Smooth muscle cell (in vitro differentiated cells): ENCODE measurements around the gene CFAP46. TPM values are rescaled to one million over a fixed set of nuclear protein-coding genes. Genes with fewer than 3 reads are reported as not detected.

ENCODE experiments used
- DNase-seq: peaks from one replicate; lab custom pipeline; 2025; ENCODE audit not compliant: unreplicated experiment; lab: John Stamatoyannopoulos, UW
- H2AFZ ChIP-seq: fragments of 200-600 bp; sonication (generic); 2 replicates; pipeline ENCODE4 v1.6.0; 2016; ENCODE audit warnings: antibody characterized with exemption, low read depth, mild to moderate bottlenecking
- H3F3A ChIP-seq: fragments of 200-600 bp; sonication (generic); 2 replicates; pipeline ENCODE4 v1.6.0; 2017; ENCODE audit warnings: antibody characterized with exemption, low read depth
- H3K27ac ChIP-seq: fragments of 200-600 bp; sonication (generic); 2 replicates; pipeline ENCODE4 v1.5.1; 2016; ENCODE audit warnings: low read depth, mild to moderate bottlenecking
- H3K27me3 ChIP-seq: fragments of 200-600 bp; sonication (generic); 2 replicates; pipeline ENCODE4 v1.6.1; 2016; ENCODE audit warnings: low read depth, mild to moderate bottlenecking
- H3K36me3 ChIP-seq: fragments of 200-600 bp; sonication (generic); 2 replicates; pipeline ENCODE4 v1.5.1; 2016; ENCODE audit warnings: low read depth
- H3K4me1 ChIP-seq: fragments of 200-600 bp; sonication (generic); 2 replicates; pipeline ENCODE4 v1.5.1; 2016; ENCODE audit warnings: low read depth
- H3K4me2 ChIP-seq: fragments of 200-600 bp; sonication (generic); 2 replicates; pipeline ENCODE4 v1.6.0; 2016; ENCODE audit warnings: mild to moderate bottlenecking
- H3K4me3 ChIP-seq: fragments of 200-600 bp; sonication (generic); 2 replicates; pipeline ENCODE4 v1.5.1; 2016; ENCODE audit warnings: mild to moderate bottlenecking
- H3K79me2 ChIP-seq: fragments of 200-600 bp; sonication (generic); 2 replicates; pipeline ENCODE4 v1.6.0; 2016; ENCODE audit warnings: low read depth, mild to moderate bottlenecking
- H3K9ac ChIP-seq: fragments of 200-600 bp; sonication (generic); 2 replicates; pipeline ENCODE4 v1.6.0; 2016; ENCODE audit warnings: low read depth
- H3K9me3 ChIP-seq: fragments of 200-600 bp; sonication (generic); replicated peaks from 2 replicates; pipeline ENCODE4 v1.5.1; 2016; ENCODE audit warnings: low read depth
- H4K20me1 ChIP-seq: fragments of 200-600 bp; sonication (generic); 2 replicates; pipeline ENCODE4 v1.6.0; 2016; ENCODE audit warnings: low read depth
- WGBS: methylation state at CpG from one replicate; pipeline ENCODE4 v1.1.7; 2016; ENCODE audit warnings: low lambda C conversion rate; 5-methylcytosine and 5-hydroxymethylcytosine counted together
- polyA plus RNA-seq: library from polyadenylated mRNA; unstranded; fragments of >200 nt; fragmentation: Nextera tagmentation; extraction: Ambion mirVana; gene quantifications from 2 replicates; pipeline ENCODE4 v1.2.1, GENCODE V29; 2016
- total RNA-seq: library from RNA; depleted of rRNA; stranded (reverse); fragments of >200 nt; gene quantifications from 2 replicates; pipeline ENCODE4 v1.2.3, GENCODE V29; 2014
- TF ChIP-seq, protein P1 (sequence below): fragments of 200-600 bp; sonication (generic); IDR thresholded peaks from 2 replicates; pipeline ENCODE4 v1.5.1; 2017; ENCODE audit warnings: borderline replicate concordance, mild to moderate bottlenecking, antibody characterized with exemption; ENCODE audit not compliant: insufficient read depth, poor library complexity, severe bottlenecking

The CFAP46 gene
- total and polyA plus RNA-seq, 2 experiments from 2014 or later = 1.1 to 2.0 TPM

DNA sequence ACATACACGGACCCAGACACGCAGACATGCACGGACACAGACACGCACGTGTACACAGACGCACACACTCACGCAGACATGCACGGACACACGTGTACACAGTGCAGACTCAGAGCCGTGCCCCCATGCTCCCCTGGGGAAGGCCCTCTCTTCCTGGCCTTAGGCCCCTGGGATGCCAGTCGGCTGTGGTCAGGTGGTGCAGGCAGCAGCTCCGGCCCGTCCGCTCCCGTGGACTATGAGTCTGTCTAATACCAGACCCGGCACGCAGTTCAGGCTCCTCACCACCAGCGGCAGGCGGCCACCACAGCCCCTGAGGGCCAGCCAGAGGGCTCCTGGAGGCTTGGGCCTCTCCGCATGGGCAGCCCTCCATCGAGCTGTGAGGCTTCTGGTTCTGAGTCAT, 104.5 kb downstream of the CFAP46 start:
- no peaks in the 10 kb centered on the region for H3K36me3 ChIP-seq
- no peak overlapping the region for H3K27ac ChIP-seq
- H3K9ac ChIP-seq = no peak overlapping the region
- H3K79me2 ChIP-seq = no peaks in the 10 kb centered on the region
- no peaks in the 10 kb centered on the region for H4K20me1 ChIP-seq
- H3K9me3 ChIP-seq = no peaks in the 10 kb centered on the region
- TF ChIP-seq, protein P1, sequence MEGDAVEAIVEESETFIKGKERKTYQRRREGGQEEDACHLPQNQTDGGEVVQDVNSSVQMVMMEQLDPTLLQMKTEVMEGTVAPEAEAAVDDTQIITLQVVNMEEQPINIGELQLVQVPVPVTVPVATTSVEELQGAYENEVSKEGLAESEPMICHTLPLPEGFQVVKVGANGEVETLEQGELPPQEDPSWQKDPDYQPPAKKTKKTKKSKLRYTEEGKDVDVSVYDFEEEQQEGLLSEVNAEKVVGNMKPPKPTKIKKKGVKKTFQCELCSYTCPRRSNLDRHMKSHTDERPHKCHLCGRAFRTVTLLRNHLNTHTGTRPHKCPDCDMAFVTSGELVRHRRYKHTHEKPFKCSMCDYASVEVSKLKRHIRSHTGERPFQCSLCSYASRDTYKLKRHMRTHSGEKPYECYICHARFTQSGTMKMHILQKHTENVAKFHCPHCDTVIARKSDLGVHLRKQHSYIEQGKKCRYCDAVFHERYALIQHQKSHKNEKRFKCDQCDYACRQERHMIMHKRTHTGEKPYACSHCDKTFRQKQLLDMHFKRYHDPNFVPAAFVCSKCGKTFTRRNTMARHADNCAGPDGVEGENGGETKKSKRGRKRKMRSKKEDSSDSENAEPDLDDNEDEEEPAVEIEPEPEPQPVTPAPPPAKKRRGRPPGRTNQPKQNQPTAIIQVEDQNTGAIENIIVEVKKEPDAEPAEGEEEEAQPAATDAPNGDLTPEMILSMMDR = no peak
- H3K4me1 ChIP-seq = no peaks in the 10 kb centered on the region
- no peak overlapping the region for H3K4me2 ChIP-seq
- H3K4me3 ChIP-seq = no peak overlapping the region
- H2AFZ ChIP-seq = no peak overlapping the region
- WGBS = 90% methylated on average over 21 of the region's 21 CpGs
- H3K27me3 ChIP-seq = no peaks in the 10 kb centered on the region
- DNase-seq = no peak
- H3F3A ChIP-seq = no peaks in the 10 kb centered on the region

DNA sequence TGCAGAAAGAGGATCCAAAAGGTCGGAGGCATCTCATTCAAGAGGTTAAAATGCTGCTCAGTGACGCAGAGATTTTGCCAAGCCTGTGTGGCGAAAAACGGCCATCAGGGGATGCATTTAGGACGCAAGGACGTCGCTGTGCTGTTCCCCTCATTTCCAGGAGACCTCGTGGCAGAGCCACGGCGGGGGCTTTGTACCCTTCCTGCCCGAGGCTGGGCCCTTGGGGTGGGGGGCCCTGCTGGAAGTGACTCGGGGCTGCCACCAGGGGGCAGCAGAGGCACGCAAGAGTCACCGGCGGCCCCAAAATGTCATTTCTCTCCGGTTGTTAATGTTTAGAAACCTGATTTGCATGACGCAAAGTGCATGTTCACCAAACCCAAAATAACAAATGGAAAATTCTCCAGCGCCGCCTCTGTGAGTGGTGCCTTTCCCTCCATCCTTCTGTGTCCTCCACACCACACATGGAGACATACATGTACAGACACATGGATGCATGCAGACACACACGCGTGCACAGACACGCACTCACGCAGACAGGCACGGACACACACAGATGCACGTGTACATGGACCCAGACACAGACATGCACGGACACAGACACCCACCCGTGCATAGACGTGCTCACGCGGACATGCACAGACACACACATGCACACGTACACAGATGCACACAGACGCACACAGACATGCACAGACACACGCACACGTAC, 105.4 kb downstream of the CFAP46 start:
- peak; percentile 14 for DNase-seq
- H3K36me3 ChIP-seq = no peaks in the 10 kb centered on the region
- peaks cover under 1% of the 10 kb centered on the region for H3K27me3 ChIP-seq
- WGBS = 50% methylated on average over 34 of the region's 34 CpGs
- H3K27ac ChIP-seq = no peak overlapping the region
- no peaks in the 10 kb centered on the region for H3K9me3 ChIP-seq
- no peak overlapping the region for H3K4me2 ChIP-seq
- H3K4me3 ChIP-seq = no peak overlapping the region
- no peaks in the 10 kb centered on the region for H3K79me2 ChIP-seq
- H3K4me1 ChIP-seq = no peaks in the 10 kb centered on the region
- no peak overlapping the region for H2AFZ ChIP-seq
- TF ChIP-seq, protein P1 = peak; percentile 97
- no peaks in the 10 kb centered on the region for H3F3A ChIP-seq
- H3K9ac ChIP-seq = no peak overlapping the region
- H4K20me1 ChIP-seq = no peaks in the 10 kb centered on the region

DNA sequence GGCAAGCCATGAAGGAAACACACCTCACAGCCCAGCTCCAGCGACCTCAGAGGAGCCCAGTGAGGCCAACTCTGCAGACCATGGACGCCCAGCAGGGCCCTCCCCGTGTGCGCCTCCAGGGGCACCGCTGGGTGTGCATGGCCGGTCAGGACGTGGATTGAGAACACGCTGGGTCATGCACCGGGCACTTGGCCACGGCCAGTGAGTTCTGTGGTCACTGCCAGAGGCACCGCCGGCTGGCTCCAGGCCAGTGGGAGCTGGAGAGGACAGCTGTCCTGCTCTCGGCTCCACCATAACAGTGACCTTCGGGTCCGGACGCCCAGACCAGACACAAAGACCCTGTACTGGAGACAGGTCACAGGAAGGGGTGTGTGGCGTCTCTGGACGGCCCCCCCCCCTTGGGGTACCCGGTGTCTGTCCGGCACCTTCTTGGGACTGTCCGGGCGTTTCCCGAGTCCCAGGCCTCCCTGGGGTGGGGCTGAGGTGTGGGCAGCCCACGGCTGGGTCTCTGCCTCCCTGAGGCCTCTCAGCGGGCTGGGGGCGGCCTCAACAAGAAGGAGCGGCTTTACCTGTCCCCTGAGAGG, 106.0 kb downstream of the CFAP46 start:
- no peaks in the 10 kb centered on the region for H3K79me2 ChIP-seq
- no peak overlapping the region for H3K4me2 ChIP-seq
- H3K4me1 ChIP-seq = no peaks in the 10 kb centered on the region
- no peak overlapping the region for H3K27ac ChIP-seq
- no peaks in the 10 kb centered on the region for H3K9me3 ChIP-seq
- DNase-seq = no peak
- H3K4me3 ChIP-seq = no peak overlapping the region
- H2AFZ ChIP-seq = no peak overlapping the region
- WGBS = 74% methylated on average over 18 of the region's 27 CpGs
- H3F3A ChIP-seq = no peaks in the 10 kb centered on the region
- TF ChIP-seq, protein P1 = no peak
- H3K9ac ChIP-seq = no peak overlapping the region
- no peaks in the 10 kb centered on the region for H3K36me3 ChIP-seq
- no peaks in the 10 kb centered on the region for H4K20me1 ChIP-seq
- H3K27me3 ChIP-seq = peaks cover 7% of the 10 kb centered on the region

DNA sequence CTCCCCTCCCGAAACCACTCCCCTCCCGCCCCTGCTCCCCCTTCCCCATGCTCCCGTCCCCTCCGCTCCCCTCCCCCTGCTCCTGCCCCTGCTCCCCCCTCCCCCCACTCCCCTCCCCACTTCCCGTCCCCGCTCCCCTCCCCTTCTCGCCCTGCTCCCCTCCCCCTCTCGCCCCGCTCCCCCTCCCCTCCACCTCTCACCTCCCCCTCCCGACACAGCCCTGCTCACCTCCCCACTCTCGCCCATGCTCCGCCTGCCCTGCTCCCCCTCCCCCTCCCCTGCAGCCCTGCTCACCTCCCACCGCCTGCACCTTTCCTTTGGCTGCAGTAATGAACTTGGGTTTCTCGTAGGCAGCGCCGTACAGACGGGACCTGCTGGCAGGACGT, 106.5 kb downstream of the CFAP46 start:
- no peak overlapping the region for H2AFZ ChIP-seq
- no peak overlapping the region for H3K4me3 ChIP-seq
- H3F3A ChIP-seq = no peaks in the 10 kb centered on the region
- no peaks in the 10 kb centered on the region for H3K36me3 ChIP-seq
- no peaks in the 10 kb centered on the region for H3K79me2 ChIP-seq
- TF ChIP-seq, protein P1 = no peak
- H4K20me1 ChIP-seq = no peaks in the 10 kb centered on the region
- H3K9me3 ChIP-seq = no peaks in the 10 kb centered on the region
- H3K4me1 ChIP-seq = no peaks in the 10 kb centered on the region
- 67% methylated on average over 4 of the region's 18 CpGs for WGBS
- DNase-seq = no peak
- no peak overlapping the region for H3K4me2 ChIP-seq
- H3K27me3 ChIP-seq = peaks cover 12% of the 10 kb centered on the region
- H3K9ac ChIP-seq = no peak overlapping the region
- H3K27ac ChIP-seq = no peak overlapping the region
